Body of pancreas (tissue), 4 donors: ENCODE results near the gene FAM162A. TPM values are rescaled to one million over a fixed set of nuclear protein-coding genes. Genes with fewer than 3 reads are reported as not detected.

Source experiments
- ATAC-seq: fragments of 150-250 bp; one replicate; pipeline ENCODE4 v1.9.1; 2016
- DNase-seq, 4 donors: peaks; one replicate each; pipeline ENCODE4 v3.0.0-alpha.2; 2019
- H3K27ac ChIP-seq, 4 donors: fragments of 200-600 bp; sonication (generic); 1 replicate in 3 of 4; 2 replicates in 1 of 4; pipeline versions ENCODE4 v1.5.1 to v1.6.1; 2016 to 2019; ENCODE audit warnings: mild to moderate bottlenecking in 1 of 4, mixed read lengths in 1 of 4, moderate library complexity in 1 of 4
- H3K27me3 ChIP-seq, 2 donors: fragments of 200-600 bp; sonication (generic); one replicate each; pipeline ENCODE4 v1.6.0; 2016; ENCODE audit warnings: mild to moderate bottlenecking in 1 of 2
- H3K36me3 ChIP-seq, 2 donors: fragments of 200-600 bp; sonication (generic); replicated peaks in 1 of 2; 2 replicates each; pipeline ENCODE4 v1.5.1; 2016; ENCODE audit warnings: low read depth in 2 of 2; ENCODE audit not compliant: insufficient read depth in 1 of 2
- H3K4me1 ChIP-seq: fragments of 200-600 bp; sonication (generic); one replicate; pipeline ENCODE4 v1.6.0; 2016
- H3K4me3 ChIP-seq, 2 donors: fragments of 200-600 bp; sonication (generic); 1 replicate in 1 of 2; 2 replicates in 1 of 2; pipeline ENCODE4 v1.5.1; 2016 to 2019
- H3K9me3 ChIP-seq, 3 donors: fragments of 200-600 bp; sonication (generic); 1 replicate in 2 of 3; 2 replicates in 1 of 3; pipeline ENCODE4 v1.5.1; 2016
- POLR2A ChIP-seq, 3 donors: fragments of 450-650 bp; IDR thresholded peaks; one replicate each; pipeline ENCODE4 v1.6.1; 2016; ENCODE audit warnings: antibody characterized with exemption in 3 of 3, mild to moderate bottlenecking in 2 of 3
- WGBS, 2 donors: methylation state at CpG; one replicate each; pipeline ENCODE4 v1.1.5; 2017; 5-methylcytosine and 5-hydroxymethylcytosine counted together
- intact Hi-C: fragments of 100-400 bp; cut with DNase I; formaldehyde crosslinking; loops from one replicate; pipeline ENCODE4 v1.15.1; 2023
- total RNA-seq, 2 donors: library from RNA; depleted of rRNA; stranded (reverse); fragments of >200 nt; gene quantifications; one replicate each; pipeline ENCODE4 v1.1.0, GENCODE V29; 2016
- TF ChIP-seq, protein P1 (sequence below), 7 experiments: fragments of 450-650 bp in 4 of 7; fragments of 200-600 bp in 3 of 7; sonication (generic) in 3 of 7; IDR thresholded peaks; one replicate each; pipeline ENCODE4 v1.5.1; 2016 to 2019; ENCODE audit warnings: antibody characterized with exemption in 7 of 7

FAM162A gene
- 10 to 100 TPM in 1 of 2 donors, 1 to 10 TPM in 1; 8.6 to 24.1 TPM for total RNA-seq

DNA sequence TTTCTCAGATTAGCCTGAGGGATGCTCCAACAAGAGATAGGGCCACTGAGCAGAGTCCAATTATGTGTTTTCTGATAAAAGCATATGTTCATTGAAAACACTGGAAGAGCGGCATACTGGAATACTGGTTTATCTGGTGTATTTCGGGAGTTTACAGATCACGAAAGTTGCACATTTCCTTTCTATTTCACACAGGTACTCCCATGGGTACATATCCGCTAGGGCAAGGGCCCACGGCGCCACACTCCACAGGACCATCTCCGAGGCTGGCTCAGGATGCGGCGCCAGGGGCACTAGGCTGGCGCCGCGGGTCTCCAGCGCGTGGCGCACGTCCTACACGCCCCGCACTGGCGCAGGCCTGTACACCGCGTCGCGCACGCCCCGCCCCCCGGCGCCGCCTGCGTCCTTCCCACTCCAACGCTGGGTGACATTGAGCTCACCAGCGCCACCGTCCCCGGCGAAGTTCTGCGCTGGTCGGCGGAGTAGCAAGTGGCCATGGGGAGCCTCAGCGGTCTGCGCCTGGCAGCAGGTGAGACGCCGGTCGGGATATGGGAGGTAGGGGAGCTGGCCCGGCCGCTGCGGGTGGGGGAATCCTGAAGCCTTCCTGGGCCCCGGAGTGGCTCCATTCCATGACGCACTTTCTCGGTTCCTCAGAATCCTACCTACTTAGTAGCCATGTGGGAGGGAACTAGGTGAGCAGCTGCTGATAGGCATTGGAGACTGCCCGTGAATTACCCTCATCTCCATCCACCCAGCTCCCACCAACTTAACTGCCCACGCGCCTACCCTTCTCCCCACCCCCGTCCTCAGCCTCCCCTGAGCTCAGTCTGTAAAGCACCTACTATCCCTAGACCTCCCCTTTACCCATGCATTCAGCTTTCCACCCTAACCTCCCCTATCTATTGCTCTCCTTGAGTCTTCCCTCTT lies at the start of gene FAM162A:
TSS of gene FAM162A (plus strand) at position 412 of the 927 bp plus-strand sequence. CDS start at position 496, 84 bp downstream.
- H3K27ac ChIP-seq, result peak within 1 kb of the TSS; percentile 84 to 94 (median 90)
- 0 to 1% methylated on average over 10 to 50 of the region's 52 CpGs for WGBS, 2 donors
- H3K4me3 ChIP-seq, result peak within 1 kb of the TSS; percentile 33 to 78
- H3K27me3 ChIP-seq, result no peaks in the 10 kb centered on the region
- peaks cover 44% of the 10 kb centered on the region for H3K4me1 ChIP-seq
- peak; percentile 96 to 98 (median 97) for TF ChIP-seq POLR2A (IDR thresholded peaks at IDR 0.05)
- TF ChIP-seq, protein P1, sequence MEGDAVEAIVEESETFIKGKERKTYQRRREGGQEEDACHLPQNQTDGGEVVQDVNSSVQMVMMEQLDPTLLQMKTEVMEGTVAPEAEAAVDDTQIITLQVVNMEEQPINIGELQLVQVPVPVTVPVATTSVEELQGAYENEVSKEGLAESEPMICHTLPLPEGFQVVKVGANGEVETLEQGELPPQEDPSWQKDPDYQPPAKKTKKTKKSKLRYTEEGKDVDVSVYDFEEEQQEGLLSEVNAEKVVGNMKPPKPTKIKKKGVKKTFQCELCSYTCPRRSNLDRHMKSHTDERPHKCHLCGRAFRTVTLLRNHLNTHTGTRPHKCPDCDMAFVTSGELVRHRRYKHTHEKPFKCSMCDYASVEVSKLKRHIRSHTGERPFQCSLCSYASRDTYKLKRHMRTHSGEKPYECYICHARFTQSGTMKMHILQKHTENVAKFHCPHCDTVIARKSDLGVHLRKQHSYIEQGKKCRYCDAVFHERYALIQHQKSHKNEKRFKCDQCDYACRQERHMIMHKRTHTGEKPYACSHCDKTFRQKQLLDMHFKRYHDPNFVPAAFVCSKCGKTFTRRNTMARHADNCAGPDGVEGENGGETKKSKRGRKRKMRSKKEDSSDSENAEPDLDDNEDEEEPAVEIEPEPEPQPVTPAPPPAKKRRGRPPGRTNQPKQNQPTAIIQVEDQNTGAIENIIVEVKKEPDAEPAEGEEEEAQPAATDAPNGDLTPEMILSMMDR (IDR thresholded peaks at IDR 0.05), result peak; percentile 15 to 71 (median 64)
- ATAC-seq (peak; percentile 96), DNase-seq (peak; percentile 94 to 97 (median 96))
- H3K36me3 ChIP-seq, result no peaks in the 10 kb centered on the region
- intact Hi-C loops, result no loop called here
- no peaks in the 10 kb centered on the region for H3K9me3 ChIP-seq

- no peak for TF ChIP-seq POLR2A (IDR thresholded peaks at IDR 0.05)
- TF ChIP-seq, protein P1 (IDR thresholded peaks at IDR 0.05), result no peak
- no peak for ATAC-seq
- no peak for DNase-seq
- 79 to 83% methylated on average over 1 of the region's 1 CpG for WGBS, 2 donors
- no peaks in the 10 kb centered on the region for H3K9me3 ChIP-seq
- no peaks in the 10 kb centered on the region for H3K4me1 ChIP-seq
- no peaks in the 10 kb centered on the region for H3K27me3 ChIP-seq
- H3K36me3 ChIP-seq, result no peaks in the 10 kb centered on the region
- intact Hi-C loops, result no loop called here
- no peak overlapping the region for H3K4me3 ChIP-seq
- H3K27ac ChIP-seq, result no peak overlapping the region
Measured at GRCh38 chr3:122342803-122343202, 41.2 kb upstream of the FAM162A start.

GRCh38 chr3:122343654-122344053 lies 40.3 kb upstream of the FAM162A start:
- no peak overlapping the region for H3K4me3 ChIP-seq
- H3K36me3 ChIP-seq, result no peaks in the 10 kb centered on the region
- no peaks in the 10 kb centered on the region for H3K9me3 ChIP-seq
- ATAC-seq (no peak), DNase-seq (no peak)
- intact Hi-C loops, result no loop called here
- H3K4me1 ChIP-seq, result no peaks in the 10 kb centered on the region
- H3K27me3 ChIP-seq, result no peaks in the 10 kb centered on the region
- H3K27ac ChIP-seq, result no peak overlapping the region
- no peak for TF ChIP-seq POLR2A (IDR thresholded peaks at IDR 0.05)
- TF ChIP-seq, protein P1 (IDR thresholded peaks at IDR 0.05), result no peak
- WGBS, 2 donors, result 78% methylated on average over 2 of the region's 2 CpGs

- 92 to 100% methylated on average over 1 of the region's 1 CpG for WGBS, 2 donors
Measured at GRCh38 chr3:122349171-122349570, 34.8 kb upstream of the FAM162A start.

More at GRCh38 chr3:122349171-122349570, 34.8 kb upstream of the FAM162A start:
- H3K27me3 ChIP-seq, result no peaks in the 10 kb centered on the region
- no peak for DNase-seq
- H3K36me3 ChIP-seq, result no peaks in the 10 kb centered on the region
- no peak for TF ChIP-seq POLR2A (IDR thresholded peaks at IDR 0.05)
- TF ChIP-seq, protein P1 (IDR thresholded peaks at IDR 0.05), result no peak
- intact Hi-C loops, result no loop called here
- no peaks in the 10 kb centered on the region for H3K4me1 ChIP-seq
- no peaks in the 10 kb centered on the region for H3K9me3 ChIP-seq
- no peak overlapping the region for H3K4me3 ChIP-seq
- H3K27ac ChIP-seq, result no peak overlapping the region
- no peak for ATAC-seq
